Stimulated activated memory B cell treated with anti-CD40 and anti-IgM and Interleukin-4, amounts not matched to agents 10 μg/mL and 1 μg/mL and 100 μg/mL, for 72 hours (primary cell): ENCODE results near the gene TUBB4B.

ENCODE experiments used
- ATAC-seq: fragments of 150-1000 bp; cut with Tn5 transposase; 2 replicates; pipeline ENCODE4 v1.10.0; 2021
- H3K27ac Mint-ChIP-seq: one replicate; pipeline ENCODE4 v1.8.0; 2022; ENCODE audit warnings: mild to moderate bottlenecking, mixed read lengths
- H3K27me3 Mint-ChIP-seq: one replicate; pipeline ENCODE4 v1.8.0; 2022; ENCODE audit warnings: mixed read lengths
- H3K36me3 Mint-ChIP-seq: one replicate; pipeline ENCODE4 v1.8.0; 2022; ENCODE audit warnings: mixed read lengths
- H3K4me1 Mint-ChIP-seq: one replicate; pipeline ENCODE4 v1.8.0; 2022; ENCODE audit warnings: mixed read lengths
- H3K4me3 Mint-ChIP-seq: one replicate; pipeline ENCODE4 v1.8.0; 2022; ENCODE audit warnings: mild to moderate bottlenecking, moderate library complexity, mixed read lengths
- H3K9me3 Mint-ChIP-seq: one replicate; pipeline ENCODE4 v1.8.0; 2022; ENCODE audit warnings: mixed read lengths

TUBB4B gene

GRCh38 chr9:137219757-137220316 is 21.2 kb upstream of the TUBB4B start:
- ATAC-seq: no peak
- Mint-ChIP-seq H3K27me3 (no peaks in the 10 kb centered on the region), H3K4me3 (peak overlapping the region; percentile 18), H3K4me1 (peaks cover 13% of the 10 kb centered on the region), H3K36me3 (peaks cover 18% of the 10 kb centered on the region), H3K9me3 (no peaks in the 10 kb centered on the region), H3K27ac (no peak overlapping the region)

GRCh38 chr9:137220317-137221094 is 20.6 kb upstream of the TUBB4B start:
- ATAC-seq: no peak
- peaks cover 13% of the 10 kb centered on the region for H3K36me3 Mint-ChIP-seq
- no peak overlapping the region for H3K27ac Mint-ChIP-seq
- H3K9me3 Mint-ChIP-seq: no peaks in the 10 kb centered on the region
- peaks cover 13% of the 10 kb centered on the region for H3K4me1 Mint-ChIP-seq
- H3K4me3 Mint-ChIP-seq: peak overlapping the region; percentile 55
- H3K27me3 Mint-ChIP-seq: no peaks in the 10 kb centered on the region

GRCh38 chr9:137221095-137221505 is 20.0 kb upstream of the TUBB4B start:
- H3K27me3 Mint-ChIP-seq: no peaks in the 10 kb centered on the region
- peak overlapping the region; percentile 55 for H3K4me3 Mint-ChIP-seq
- H3K4me1 Mint-ChIP-seq: peaks cover 13% of the 10 kb centered on the region
- H3K36me3 Mint-ChIP-seq: peaks cover 10% of the 10 kb centered on the region
- H3K9me3 Mint-ChIP-seq: no peaks in the 10 kb centered on the region
- H3K27ac Mint-ChIP-seq: no peak overlapping the region
- ATAC-seq: no peak

GRCh38 chr9:137221506-137222111 is 19.5 kb upstream of the TUBB4B start:
- H3K27ac Mint-ChIP-seq: no peak overlapping the region
- no peak for ATAC-seq
- H3K4me3 Mint-ChIP-seq: no peak overlapping the region

GRCh38 chr9:137222190-137223077 is 18.7 kb upstream of the TUBB4B start, which contains the start of gene RNF208:
RNF208 (minus strand) TSS chr9:137222240; CDS start chr9:137221212, 1,028 bp downstream.
- H3K27me3 Mint-ChIP-seq: peaks cover 3% of the 10 kb centered on the region

More at GRCh38 chr9:137221506-137222111, 19.5 kb upstream of the TUBB4B start:
- Mint-ChIP-seq H3K36me3 (peaks cover 7% of the 10 kb centered on the region), H3K4me1 (peaks cover 13% of the 10 kb centered on the region), H3K9me3 (no peaks in the 10 kb centered on the region), H3K27me3 (no peaks in the 10 kb centered on the region)

GRCh38 chr9:137223078-137223970 is 17.8 kb upstream of the TUBB4B start:
- no peaks in the 10 kb centered on the region for H3K36me3 Mint-ChIP-seq
- peak; percentile 88 for ATAC-seq
- peaks cover 9% of the 10 kb centered on the region for H3K27me3 Mint-ChIP-seq
- peak overlapping the region; percentile 69 for H3K27ac Mint-ChIP-seq
- H3K4me3 Mint-ChIP-seq: peak overlapping the region; percentile 83
- H3K4me1 Mint-ChIP-seq: peaks cover 20% of the 10 kb centered on the region
- no peaks in the 10 kb centered on the region for H3K9me3 Mint-ChIP-seq

More at GRCh38 chr9:137222190-137223077, 18.7 kb upstream of the TUBB4B start, which contains the start of gene RNF208:
- peak; percentile 1 for ATAC-seq
- Mint-ChIP-seq H3K27ac (peak within 1 kb of the TSS; percentile 69), H3K9me3 (no peaks in the 10 kb centered on the region), H3K36me3 (no peaks in the 10 kb centered on the region), H3K4me3 (peak within 1 kb of the TSS; percentile 83), H3K4me1 (peaks cover 15% of the 10 kb centered on the region)

- no peak for ATAC-seq
- Mint-ChIP-seq H3K9me3 (no peaks in the 10 kb centered on the region), H3K27ac (peak within 1 kb of the TSS; percentile 69), H3K27me3 (peaks cover 9% of the 10 kb centered on the region), H3K4me1 (peaks cover 20% of the 10 kb centered on the region), H3K36me3 (no peaks in the 10 kb centered on the region), H3K4me3 (peak within 1 kb of the TSS; percentile 83)
Measured at GRCh38 chr9:137224830-137225694, 16.0 kb upstream of the TUBB4B start, which contains the start of gene CYSRT1. CYSRT1 (plus strand) TSS chr9:137225174; CDS start chr9:137225622, 448 bp downstream.

- ATAC-seq: no peak
- H3K4me3 Mint-ChIP-seq: no peak overlapping the region
- H3K27me3 Mint-ChIP-seq: peaks cover 17% of the 10 kb centered on the region
Measured at GRCh38 chr9:137225699-137226331, 15.3 kb upstream of the TUBB4B start.

GRCh38 chr9:137226338-137227053 is 14.6 kb upstream of the TUBB4B start:
- no peaks in the 10 kb centered on the region for H3K9me3 Mint-ChIP-seq
- no peak for ATAC-seq
- H3K4me3 Mint-ChIP-seq: no peak overlapping the region
- no peaks in the 10 kb centered on the region for H3K36me3 Mint-ChIP-seq
- peaks cover 24% of the 10 kb centered on the region for H3K27me3 Mint-ChIP-seq
- H3K4me1 Mint-ChIP-seq: peaks cover 20% of the 10 kb centered on the region
- no peak overlapping the region for H3K27ac Mint-ChIP-seq

More at GRCh38 chr9:137225699-137226331, 15.3 kb upstream of the TUBB4B start:
- Mint-ChIP-seq H3K27ac (peak overlapping the region; percentile 14), H3K4me1 (peaks cover 20% of the 10 kb centered on the region), H3K36me3 (no peaks in the 10 kb centered on the region), H3K9me3 (no peaks in the 10 kb centered on the region)

GRCh38 chr9:137227054-137227852 is 13.8 kb upstream of the TUBB4B start, which contains the start of gene RNF224:
RNF224 (plus strand) TSS chr9:137227502; CDS start chr9:137228336, 834 bp downstream.
- peak; percentile 60 for ATAC-seq
- Mint-ChIP-seq H3K36me3 (no peaks in the 10 kb centered on the region), H3K27me3 (peaks cover 31% of the 10 kb centered on the region), H3K9me3 (no peaks in the 10 kb centered on the region), H3K4me3 (no peak within 1 kb of the TSS), H3K27ac (peak within 1 kb of the TSS; percentile 58), H3K4me1 (peaks cover 20% of the 10 kb centered on the region)

- H3K4me3 Mint-ChIP-seq: no peak overlapping the region
- peaks cover 35% of the 10 kb centered on the region for H3K27me3 Mint-ChIP-seq
- H3K9me3 Mint-ChIP-seq: no peaks in the 10 kb centered on the region
- peak overlapping the region; percentile 58 for H3K27ac Mint-ChIP-seq
- H3K36me3 Mint-ChIP-seq: no peaks in the 10 kb centered on the region
- no peak for ATAC-seq
- peaks cover 16% of the 10 kb centered on the region for H3K4me1 Mint-ChIP-seq
Measured at GRCh38 chr9:137227853-137228505, 13.1 kb upstream of the TUBB4B start.
